IPS-18c (cell line): ENCODE results near the gene ATIC.

Experiments used
- H3K4me3 ChIP-seq: 2 replicates; pipeline ENCODE4 v1.7.0; 2013; ENCODE audit warnings: low read depth, mild to moderate bottlenecking, low read length, moderate library complexity; ENCODE audit not compliant: insufficient read depth
- H3K9me3 ChIP-seq: one replicate; pipeline ENCODE4 v1.6.1; 2013; ENCODE audit warnings: mild to moderate bottlenecking, low read length, moderate library complexity; ENCODE audit not compliant: control insufficient read depth, insufficient read depth

ATIC gene

DNA sequence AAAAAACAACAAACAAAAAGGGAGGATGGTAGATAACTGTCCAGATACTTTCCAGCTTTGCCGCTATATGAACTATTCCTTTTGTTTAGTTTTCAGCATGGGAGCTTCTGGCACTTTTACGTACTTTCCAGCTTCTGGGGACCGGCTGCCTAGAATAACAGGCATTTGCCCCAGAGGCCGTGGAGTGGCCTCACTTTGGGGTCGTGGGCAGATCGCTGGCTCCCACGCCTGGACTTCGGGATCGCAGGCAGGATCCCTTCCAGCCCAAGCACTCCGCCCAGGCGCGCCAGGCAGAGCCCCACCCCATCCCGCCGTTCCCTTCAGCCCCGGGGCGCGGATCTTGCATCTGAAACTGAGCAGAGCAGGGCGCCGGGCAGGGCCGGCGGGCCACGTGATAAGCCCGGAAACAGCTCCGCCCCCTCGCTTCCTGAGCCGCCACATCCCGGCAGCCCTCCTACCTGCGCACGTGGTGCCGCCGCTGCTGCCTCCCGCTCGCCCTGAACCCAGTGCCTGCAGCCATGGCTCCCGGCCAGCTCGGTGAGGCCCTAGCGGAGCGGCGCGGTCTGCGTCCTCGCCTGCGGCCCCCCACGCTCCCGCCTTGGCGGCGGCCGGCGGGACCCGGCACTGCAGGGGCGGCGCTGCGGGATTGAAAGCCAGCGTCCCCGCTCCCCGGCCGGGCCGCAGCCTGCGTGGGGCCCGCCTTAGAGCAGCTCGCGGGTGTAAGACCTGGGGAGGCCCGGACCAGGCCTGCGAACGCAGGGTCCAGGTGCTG, at the start of gene ATIC:
Gene ATIC, plus strand, starts transcription at position 435 of the 772 bp plus-strand sequence. Its CDS starts 84 bp downstream, at position 519.
- H3K9me3 ChIP-seq, result no peaks in the 10 kb centered on the region

GRCh38 chr2:215262303-215262702, 49.6 kb upstream of the ATIC start:
- Histone ChIP-seq H3K4me3 (no peak overlapping the region), H3K9me3 (peaks cover 2% of the 10 kb centered on the region)

More for the DNA sequence above, at the start of gene ATIC:
- H3K4me3 ChIP-seq, result peak within 1 kb of the TSS; percentile 65

GRCh38 chr2:215262741-215263362, 49.0 kb upstream of the ATIC start:
- Histone ChIP-seq H3K9me3 (peaks cover 2% of the 10 kb centered on the region), H3K4me3 (no peak overlapping the region)

GRCh38 chr2:215264374-215264773, 47.5 kb upstream of the ATIC start:
- Histone ChIP-seq H3K9me3 (peaks cover 2% of the 10 kb centered on the region), H3K4me3 (no peak overlapping the region)

DNA sequence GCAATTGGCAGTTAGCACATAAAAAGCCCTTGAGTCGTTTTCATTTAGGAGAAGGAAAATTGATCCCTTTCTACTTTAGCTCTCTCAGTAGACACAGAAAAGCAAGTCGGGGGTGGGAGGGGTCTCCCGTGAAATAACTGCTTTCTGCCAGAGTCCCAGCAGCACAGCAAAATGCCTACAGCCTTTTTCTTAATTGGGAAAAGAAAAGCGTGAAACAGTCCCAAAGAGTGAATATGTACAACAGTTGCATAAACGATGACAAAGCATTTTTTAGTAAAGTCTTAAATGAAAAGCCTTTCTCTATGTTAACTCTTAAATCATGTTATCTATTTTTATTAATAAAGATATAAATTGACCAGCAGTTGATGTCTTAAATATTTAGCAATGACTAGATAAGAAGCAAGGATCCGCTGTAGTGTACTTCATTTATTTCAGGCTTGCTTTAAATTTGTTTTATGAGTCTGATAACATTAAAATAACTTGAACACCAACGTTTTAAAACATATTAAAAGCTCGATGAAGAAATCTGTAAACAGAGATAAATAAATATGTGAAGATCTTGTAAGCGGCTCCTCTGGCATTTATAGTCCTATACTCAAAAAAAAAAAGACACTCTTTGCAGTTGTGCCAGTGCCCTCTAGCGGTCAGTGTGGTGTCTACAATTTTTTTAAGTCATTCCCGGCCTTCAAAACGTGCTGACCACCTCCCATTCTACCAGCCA, 42.3 kb upstream of the ATIC start:
- Histone ChIP-seq H3K9me3 (peaks cover 4% of the 10 kb centered on the region), H3K4me3 (no peak overlapping the region)

DNA sequence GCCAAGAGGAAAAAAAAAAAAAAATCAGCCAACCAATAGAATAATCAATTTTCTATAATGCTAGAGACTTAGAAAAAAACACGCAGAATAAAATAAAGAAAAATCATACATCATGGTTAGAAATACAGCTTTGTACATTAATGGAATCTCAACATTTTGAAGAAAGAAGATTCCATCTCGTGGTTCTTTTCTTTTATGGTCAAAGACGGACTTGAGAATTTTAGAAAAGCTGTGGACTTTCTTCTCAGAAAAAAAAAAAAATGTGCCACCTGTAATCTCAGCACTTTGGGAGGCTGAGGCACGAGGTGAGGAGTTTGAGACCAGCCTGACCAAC, 41.8 kb upstream of the ATIC start:
- Histone ChIP-seq H3K9me3 (peaks cover 4% of the 10 kb centered on the region), H3K4me3 (no peak overlapping the region)

- H3K4me3 ChIP-seq, result no peak overlapping the region
- H3K9me3 ChIP-seq, result peaks cover 4% of the 10 kb centered on the region
These were observed 40.4 kb upstream of the ATIC start for GRCh38 chr2:215271446-215271845.

DNA sequence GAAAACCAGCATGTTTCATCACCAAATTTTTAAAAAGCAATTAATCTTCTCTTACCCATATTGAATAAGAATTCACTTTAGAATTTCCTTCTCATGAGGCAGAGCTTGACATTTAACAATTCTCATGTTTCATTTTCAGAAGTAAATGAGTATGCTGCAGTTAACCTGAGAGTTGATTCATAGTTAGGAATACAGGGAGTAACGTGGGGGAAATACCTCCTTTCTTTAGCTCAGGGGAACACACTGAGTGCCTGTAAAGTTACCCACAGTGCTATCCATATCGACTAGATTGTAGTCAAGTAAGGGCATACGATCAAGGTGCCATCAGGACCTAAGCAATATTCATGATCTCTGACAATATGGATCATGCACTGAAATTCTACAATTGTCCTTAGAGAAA, 38.9 kb upstream of the ATIC start:
- Histone ChIP-seq H3K9me3 (peaks cover 2% of the 10 kb centered on the region), H3K4me3 (no peak overlapping the region)

- H3K9me3 ChIP-seq, result peaks cover 2% of the 10 kb centered on the region
These were observed 37.0 kb upstream of the ATIC start for GRCh38 chr2:215274829-215275228.

DNA sequence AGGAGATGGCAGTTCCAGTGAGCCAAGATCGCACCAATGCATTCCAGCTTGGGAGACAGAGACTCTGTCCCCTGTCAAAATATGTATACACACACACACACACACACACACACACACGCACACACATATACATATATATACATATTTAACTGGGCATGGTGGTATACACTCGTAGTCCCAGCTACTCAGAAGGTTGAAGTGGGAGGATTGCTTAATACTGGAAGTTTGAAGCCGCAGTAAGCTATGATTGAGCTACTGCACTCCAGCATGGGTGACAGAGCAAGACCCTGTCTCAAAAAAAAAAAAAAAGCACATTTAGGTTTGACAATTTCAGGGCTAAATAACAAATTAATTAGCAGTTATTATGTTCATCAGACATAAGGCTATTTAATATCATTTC, 36.0 kb upstream of the ATIC start:
- Histone ChIP-seq H3K4me3 (no peak overlapping the region), H3K9me3 (peaks cover 2% of the 10 kb centered on the region)

More at GRCh38 chr2:215274829-215275228, 37.0 kb upstream of the ATIC start:
- H3K4me3 ChIP-seq, result no peak overlapping the region

DNA sequence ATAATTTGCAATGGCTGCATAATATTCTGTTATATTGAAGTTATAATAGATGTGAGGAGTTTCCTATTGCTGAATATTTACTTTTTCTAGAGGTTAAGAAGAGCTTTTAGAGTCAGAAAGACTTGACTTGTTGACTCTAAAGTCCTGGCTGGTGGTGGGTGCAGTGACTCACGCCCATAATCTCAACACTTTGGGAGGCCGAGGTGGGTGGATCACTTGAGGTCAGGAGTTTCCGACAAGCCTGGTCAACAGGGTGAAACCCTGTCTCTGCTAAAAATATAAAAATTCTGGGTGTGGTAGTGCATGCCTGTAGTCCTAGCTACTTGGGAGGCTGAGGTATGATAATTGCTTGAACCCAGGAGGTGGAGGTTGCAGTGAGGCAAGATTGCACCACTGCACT, 33.9 kb upstream of the ATIC start:
- peaks cover 2% of the 10 kb centered on the region for H3K9me3 ChIP-seq
- no peak overlapping the region for H3K4me3 ChIP-seq

GRCh38 chr2:215280326-215280725, 31.5 kb upstream of the ATIC start:
- no peak overlapping the region for H3K4me3 ChIP-seq
- H3K9me3 ChIP-seq, result no peaks in the 10 kb centered on the region

DNA sequence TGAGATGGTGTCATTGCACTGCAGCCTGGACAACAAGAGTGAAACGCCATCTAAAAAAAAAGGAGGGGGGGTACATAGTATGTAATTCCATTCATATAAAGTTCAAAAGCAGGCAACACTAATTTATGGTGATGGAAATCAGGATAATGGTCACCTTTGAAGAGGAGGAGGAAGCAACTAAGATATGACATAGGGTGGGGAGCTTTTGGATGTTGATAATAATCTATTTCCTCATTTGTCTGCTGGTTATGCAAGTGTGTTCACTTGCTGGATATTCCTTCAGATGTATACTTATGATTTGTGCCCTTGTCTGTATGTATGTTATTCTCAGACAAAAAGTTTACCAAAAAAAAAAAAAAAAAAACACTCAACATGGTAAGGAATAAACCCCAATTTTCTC, 28.6 kb upstream of the ATIC start:
- Histone ChIP-seq H3K9me3 (no peaks in the 10 kb centered on the region), H3K4me3 (no peak overlapping the region)

- H3K4me3 ChIP-seq, result no peak overlapping the region
- H3K9me3 ChIP-seq, result no peaks in the 10 kb centered on the region
These were observed 25.6 kb upstream of the ATIC start for GRCh38 chr2:215286309-215286708.

GRCh38 chr2:215288112-215288815, 23.6 kb upstream of the ATIC start:
- H3K9me3 ChIP-seq, result no peaks in the 10 kb centered on the region
- no peak overlapping the region for H3K4me3 ChIP-seq

DNA sequence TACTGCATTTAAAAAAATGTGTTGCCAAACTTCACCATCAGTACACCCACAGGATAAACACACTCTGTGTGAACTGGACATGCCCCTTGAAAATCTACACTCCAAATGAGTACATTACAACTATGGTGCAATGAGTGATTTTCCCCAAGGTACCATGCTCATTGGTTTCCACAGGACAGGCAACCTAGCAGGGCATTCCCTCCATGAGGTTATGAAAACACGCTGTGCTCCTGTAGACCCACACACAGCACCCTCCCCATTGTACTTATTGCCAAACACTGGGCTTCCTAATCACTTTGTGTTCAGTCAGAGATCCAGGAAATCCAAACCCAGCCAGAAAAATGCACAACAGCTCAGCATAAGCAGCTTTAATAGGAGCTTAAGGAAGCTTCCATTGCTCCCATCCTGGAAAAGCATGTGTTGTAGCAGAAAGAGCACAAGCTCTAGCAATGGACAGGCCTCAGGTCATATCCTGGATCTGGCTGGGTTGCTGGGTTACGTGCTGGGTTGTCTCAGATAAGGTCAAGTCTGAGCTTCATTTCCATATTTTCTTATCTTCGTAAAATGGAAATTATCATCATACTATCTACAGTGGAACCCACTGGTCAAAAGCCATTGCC, 20.8 kb upstream of the ATIC start:
- Histone ChIP-seq H3K4me3 (no peak overlapping the region), H3K9me3 (no peaks in the 10 kb centered on the region)

DNA sequence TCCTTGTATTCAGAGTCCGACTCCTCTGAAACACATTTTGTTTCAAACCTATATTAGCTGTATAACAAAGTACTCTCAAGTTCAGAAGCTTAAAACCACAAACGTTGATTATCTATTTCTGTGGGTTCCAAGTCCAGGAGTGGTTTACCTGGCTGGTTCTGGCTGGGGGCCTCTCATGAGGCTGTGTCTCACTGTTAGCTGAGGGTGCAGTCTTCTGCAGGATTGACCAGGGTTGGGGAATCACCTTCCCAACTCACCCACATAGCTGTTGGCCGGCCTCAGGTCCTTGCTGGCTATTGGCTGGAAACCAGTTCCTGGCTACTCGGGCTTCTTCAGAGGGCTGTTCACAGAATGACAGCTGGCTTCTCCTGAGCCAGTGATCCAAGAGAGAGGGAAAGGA, 18.0 kb upstream of the ATIC start:
- H3K4me3 ChIP-seq, result no peak overlapping the region
- H3K9me3 ChIP-seq, result no peaks in the 10 kb centered on the region
